ENCODE data around the gene NUDC. TPM values are rescaled to one million over a fixed set of nuclear protein-coding genes. Genes with fewer than 3 reads are reported as not detected.
A peak's percentile ranks its signal among the peaks of the same experiment; 100 is the strongest.

The NUDC gene
- total and polyA plus RNA-seq, 8 donors: 56.2 to 94.6 (median 70.8) TPM

- intact Hi-C loops (cut with DNase I): no loop called here
- peak; percentile 88 for ATAC-seq
- Histone ChIP-seq H3K4me3 (peak within 1 kb of the TSS; percentile 82 to 96), H3K4me1 (peaks cover 16 to 26% of the 10 kb centered on the region in 2 donors), H3K9me3 (no peaks in the 10 kb centered on the region), H3K27me3 (no peaks in the 10 kb centered on the region), H3K36me3 (peaks cover 4 to 32% of the 10 kb centered on the region in 2 donors), H3K27ac (peak within 1 kb of the TSS; percentile 81 to 92)
- peak; percentile 91 to 95 (median 92) for DNase-seq
- TF ChIP-seq CTCF (IDR thresholded peaks at IDR 0.05): no peak
Observed at GRCh38 chr1:26900001-26900814, 21.3 kb upstream of the NUDC start, which contains the start of gene GPATCH3. Gene GPATCH3 (minus strand): TSS chr1:26900467. CDS start chr1:26900442, 25 bp downstream.

DNA sequence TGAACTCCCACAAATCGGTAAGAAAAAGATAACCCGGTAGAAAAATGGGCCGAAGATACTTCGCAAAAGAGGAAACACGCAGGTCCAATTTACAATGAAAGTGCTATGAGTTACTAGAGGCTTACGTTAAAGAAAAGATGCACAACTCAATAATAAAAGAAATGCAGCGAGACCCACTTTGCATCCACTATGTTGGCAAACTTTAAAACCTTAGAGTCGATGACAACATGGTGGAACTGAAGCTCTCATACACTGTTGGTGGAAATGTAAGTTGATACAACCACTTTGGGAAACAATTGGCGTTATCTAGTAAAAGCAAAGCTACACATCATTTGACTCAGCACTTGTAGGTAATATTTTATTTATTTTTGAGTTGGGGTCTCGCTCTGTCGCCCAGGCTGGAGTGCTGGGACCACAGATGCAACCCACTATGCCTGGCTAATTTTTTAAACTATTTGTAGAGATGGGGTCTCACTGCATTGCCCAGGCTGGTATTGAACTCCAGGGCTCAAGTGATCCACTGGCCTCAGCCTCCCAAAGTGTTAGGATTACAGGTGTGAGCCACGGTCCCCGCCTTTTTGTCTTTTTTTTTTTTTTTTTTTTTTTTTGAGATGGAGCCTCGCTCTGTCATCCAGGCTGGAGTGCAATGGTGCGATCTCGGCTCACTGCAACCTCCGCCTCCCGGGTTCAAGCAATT lies 20.6 kb upstream of the NUDC start:
- TF ChIP-seq CTCF (IDR thresholded peaks at IDR 0.05): no peak
- H3K27ac ChIP-seq: peak overlapping the region; percentile 81 to 92
- ATAC-seq: peak; percentile 5

GRCh38 chr1:26907071-26907917 lies 14.2 kb upstream of the NUDC start:
- no peak overlapping the region for H3K4me3 ChIP-seq
- H3K9me3 ChIP-seq: no peaks in the 10 kb centered on the region
- no peaks in the 10 kb centered on the region for H3K36me3 ChIP-seq
- H3K27ac ChIP-seq: peak overlapping the region in 1 of 2 donors; percentile 31
- peak in 2 of 4 donors; percentile 67 to 78 for DNase-seq
- no peak for TF ChIP-seq CTCF (IDR thresholded peaks at IDR 0.05)
- H3K27me3 ChIP-seq: no peaks in the 10 kb centered on the region
- ATAC-seq: peak; percentile 79
- H3K4me1 ChIP-seq: no peaks in the 10 kb centered on the region
- intact Hi-C loops (cut with DNase I): no loop called here

More for the DNA sequence above, 20.6 kb upstream of the NUDC start:
- intact Hi-C loops (cut with DNase I): no loop called here
- peak overlapping the region; percentile 82 to 96 for H3K4me3 ChIP-seq
- H3K27me3 ChIP-seq: no peaks in the 10 kb centered on the region
- H3K9me3 ChIP-seq: no peaks in the 10 kb centered on the region
- DNase-seq: no peak
- peaks cover 2 to 24% of the 10 kb centered on the region in 2 donors for H3K36me3 ChIP-seq
- H3K4me1 ChIP-seq: peaks cover 16 to 26% of the 10 kb centered on the region in 2 donors

DNA sequence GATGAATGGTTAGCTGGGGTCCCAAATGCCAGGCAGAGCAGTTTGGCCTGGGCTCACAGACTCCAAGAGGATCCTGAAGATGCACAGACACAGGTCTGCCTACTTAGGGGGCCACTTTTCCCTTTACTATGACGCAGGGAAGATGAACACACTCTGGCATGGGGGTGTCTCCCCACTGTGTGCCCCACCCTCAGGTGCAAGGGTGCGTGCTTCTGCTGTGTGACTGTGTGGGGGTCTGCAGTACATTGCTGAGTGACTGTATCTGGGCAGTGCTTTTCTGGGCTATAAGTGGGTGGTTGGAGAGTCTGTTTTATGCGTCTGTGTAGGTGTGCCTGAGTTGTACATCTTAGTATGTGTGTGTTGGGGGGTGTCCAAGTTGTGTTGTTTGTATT lies 11.6 kb upstream of the NUDC start:
- H3K27me3 ChIP-seq: no peaks in the 10 kb centered on the region
- intact Hi-C loops (cut with DNase I): no loop called here
- DNase-seq (no peak), ATAC-seq (no peak)
- H3K9me3 ChIP-seq: no peaks in the 10 kb centered on the region
- no peaks in the 10 kb centered on the region for H3K36me3 ChIP-seq
- no peak for TF ChIP-seq CTCF (IDR thresholded peaks at IDR 0.05)
- H3K4me1 ChIP-seq: no peaks in the 10 kb centered on the region
- no peak overlapping the region for H3K4me3 ChIP-seq
- peak overlapping the region in 1 of 2 donors; percentile 33 for H3K27ac ChIP-seq
